Activated gamma-delta T cell treated with Interleukin-2 at 50 U/mL for 16 hours (primary cell): ENCODE results near the gene DENND2D.

ENCODE experiments used
- DNase-seq: peaks from one replicate; pipeline ENCODE4 v3.0.0-alpha.2; 2020

The DENND2D gene, protein sequence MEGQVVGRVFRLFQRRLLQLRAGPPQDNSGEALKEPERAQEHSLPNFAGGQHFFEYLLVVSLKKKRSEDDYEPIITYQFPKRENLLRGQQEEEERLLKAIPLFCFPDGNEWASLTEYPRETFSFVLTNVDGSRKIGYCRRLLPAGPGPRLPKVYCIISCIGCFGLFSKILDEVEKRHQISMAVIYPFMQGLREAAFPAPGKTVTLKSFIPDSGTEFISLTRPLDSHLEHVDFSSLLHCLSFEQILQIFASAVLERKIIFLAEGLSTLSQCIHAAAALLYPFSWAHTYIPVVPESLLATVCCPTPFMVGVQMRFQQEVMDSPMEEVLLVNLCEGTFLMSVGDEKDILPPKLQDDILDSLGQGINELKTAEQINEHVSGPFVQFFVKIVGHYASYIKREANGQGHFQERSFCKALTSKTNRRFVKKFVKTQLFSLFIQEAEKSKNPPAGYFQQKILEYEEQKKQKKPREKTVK

DNA sequence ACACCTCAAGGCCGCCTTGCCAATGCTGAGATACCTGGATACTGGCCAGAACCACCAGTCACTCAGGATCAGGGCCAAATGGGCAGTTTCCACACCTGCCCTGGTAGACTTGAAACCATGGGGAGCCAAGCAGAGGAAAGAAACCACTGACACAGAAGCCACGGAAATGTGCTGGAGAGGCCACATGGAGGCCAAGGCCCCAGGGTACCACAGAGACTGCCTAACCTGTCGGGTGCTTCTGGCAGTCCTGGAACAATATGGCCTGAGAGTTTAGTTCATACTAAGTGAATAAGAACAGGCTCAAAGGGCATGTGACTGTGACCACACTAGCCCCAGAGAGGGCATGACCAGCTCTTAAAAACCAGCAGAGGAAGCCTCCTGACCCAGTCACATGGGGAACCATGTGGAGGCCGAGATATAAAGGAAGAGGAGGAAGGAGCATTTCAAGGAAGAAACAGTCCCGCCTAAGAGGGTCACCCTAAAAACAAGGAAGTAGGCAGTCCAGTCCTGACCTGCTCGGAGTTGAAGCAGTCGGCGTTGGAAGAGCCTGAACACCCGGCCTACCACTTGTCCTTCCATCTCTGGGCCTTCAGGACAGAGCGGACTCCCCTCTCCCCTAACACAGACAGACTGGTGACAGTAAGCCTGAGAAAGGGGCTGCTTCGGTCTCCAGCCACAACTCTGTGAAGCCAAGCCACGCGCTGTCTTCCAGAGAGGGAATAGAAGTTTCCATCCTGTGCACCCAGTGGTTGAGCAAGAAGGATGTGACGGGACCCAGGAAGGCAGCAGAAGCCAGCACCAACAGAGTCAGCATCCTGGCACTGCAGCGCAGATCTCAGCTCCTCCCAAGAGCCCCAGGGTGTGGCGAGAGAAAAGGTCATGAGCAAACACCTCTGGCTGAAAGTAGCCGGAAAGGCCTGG is at the start of gene DENND2D:
Gene DENND2D (minus strand): TSS at position 766 of the 921 bp plus-strand sequence. CDS start 187 bp downstream, at position 579.
- DNase-seq, result peak; percentile 48

- DNase-seq, result no peak
Measured at GRCh38 chr1:111249960-111250359, 49.5 kb upstream of the DENND2D start.

DNA sequence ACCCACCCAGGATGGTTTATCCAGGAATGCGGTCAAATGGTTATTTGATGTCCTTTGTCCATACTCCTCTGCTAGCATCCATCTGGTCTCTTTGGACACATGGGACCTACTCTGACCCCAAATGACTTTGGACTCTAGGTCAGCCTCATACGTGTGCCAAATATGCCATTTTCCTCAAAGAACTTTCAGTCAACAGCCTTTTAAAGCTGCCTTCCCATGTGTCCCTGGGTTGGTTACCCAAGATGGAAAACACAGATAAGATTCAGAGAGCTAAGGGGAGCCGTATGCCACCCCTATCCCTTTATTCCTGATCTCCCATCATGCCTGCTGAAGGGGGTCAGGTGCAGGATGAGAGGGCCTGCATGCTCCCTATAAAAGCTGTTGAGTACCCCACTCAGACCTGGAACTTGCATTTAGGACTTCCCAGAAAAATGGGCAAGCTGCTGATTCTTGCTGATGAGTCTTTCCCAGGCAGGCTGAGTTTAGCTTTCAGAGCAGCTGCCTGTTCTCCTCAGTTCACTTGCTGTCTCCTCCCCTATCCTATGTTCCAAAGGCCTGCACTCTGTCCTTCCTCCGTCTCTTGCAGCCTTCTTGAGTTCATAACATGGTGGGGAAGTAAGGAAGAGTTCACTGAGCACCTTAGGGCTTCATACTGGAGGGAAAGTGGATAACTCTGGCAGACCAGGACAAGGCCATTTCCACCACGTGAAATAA is 46.8 kb upstream of the DENND2D start:
- no peak for DNase-seq

DNA sequence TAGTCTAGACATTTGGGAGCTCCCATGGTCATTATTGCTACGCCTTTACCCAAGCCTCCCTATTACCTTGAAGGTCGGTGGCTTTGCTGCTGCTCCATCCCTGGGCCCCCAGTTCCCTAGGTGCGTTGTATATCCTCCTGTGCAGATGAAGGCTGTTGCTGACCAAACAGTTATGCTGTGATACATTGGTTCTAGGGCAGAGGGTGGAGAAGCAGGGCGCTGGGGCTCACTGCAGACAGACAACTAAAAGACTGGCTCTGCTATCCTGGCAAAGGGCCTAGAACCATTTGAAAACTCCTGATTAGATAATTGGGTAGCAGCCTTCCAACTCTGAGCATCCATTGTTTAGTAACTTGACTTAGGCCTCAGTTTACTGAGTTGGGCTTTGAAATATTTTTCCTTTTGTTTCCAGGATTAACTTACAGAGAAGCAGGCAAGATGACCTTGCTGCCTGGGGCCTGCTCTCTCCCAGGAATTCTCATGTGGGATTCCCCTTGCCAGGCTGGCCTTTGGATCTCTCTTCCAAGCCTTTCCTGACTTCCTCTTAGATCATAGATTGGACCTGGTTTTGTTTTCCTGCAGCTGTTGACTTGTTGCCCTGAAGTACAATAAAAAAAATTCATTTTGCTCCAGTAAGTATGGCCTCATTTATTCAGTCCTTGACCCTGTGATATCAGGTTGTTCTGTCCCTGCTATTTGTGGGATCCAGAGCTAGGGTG is 42.5 kb upstream of the DENND2D start:
- no peak for DNase-seq

- no peak for DNase-seq
Measured at GRCh38 chr1:111241797-111242196, 41.4 kb upstream of the DENND2D start.

DNA sequence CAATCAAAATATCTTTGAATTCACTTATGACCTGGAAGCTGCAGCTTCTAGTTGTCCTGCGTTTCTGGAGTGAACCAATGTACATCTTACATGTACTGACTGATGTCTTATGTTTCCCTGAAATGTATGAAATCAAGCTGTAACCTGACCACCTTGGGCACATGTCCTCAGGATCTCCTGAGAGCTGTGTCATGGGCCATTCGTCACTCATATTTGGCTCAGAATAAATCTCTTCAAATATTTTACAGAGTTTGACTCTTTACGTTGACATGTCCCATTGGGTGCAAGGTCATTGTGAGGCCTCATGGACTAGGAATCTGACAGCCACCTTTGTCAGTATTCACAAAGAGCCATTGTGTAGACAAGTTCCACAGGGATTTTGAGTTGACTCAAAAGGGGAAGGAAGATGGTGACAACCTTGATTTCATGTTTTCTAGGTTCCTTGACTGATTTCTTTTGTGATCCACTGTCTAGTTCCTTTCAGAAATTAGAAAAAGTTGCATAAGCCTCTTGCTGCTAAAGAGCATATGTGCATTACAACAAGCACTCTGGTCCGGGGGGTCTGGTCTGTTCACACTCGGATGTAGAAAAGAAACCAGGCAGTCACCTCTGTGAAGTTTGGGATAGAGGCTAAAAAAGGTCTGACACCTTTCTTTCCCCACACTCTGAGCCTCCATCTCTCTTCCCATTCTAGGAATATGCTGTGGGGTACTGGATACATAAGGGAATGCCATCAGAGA is 37.8 kb upstream of the DENND2D start:
- no peak for DNase-seq

- no peak for DNase-seq
Measured at GRCh38 chr1:111236806-111237205, 36.4 kb upstream of the DENND2D start.

DNA sequence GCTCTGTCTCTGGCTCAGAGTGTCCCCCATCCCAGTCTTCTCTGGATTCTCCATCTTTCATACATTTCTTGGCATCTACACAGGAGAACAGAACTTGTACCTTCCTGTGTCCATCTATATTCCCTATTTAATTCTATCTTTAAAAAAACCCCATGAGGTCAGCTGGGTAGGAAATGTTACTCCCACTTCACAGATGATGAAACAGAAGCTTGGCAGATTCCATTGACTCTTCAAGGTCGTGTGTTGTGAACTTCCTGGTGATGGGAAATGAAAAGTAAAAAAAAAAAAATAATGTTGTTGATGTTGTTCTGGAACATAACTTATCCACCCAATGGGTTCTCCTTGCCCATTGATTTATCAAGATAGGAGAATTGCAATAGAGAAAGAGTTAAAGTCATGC is 35.9 kb upstream of the DENND2D start:
- DNase-seq, result no peak

DNA sequence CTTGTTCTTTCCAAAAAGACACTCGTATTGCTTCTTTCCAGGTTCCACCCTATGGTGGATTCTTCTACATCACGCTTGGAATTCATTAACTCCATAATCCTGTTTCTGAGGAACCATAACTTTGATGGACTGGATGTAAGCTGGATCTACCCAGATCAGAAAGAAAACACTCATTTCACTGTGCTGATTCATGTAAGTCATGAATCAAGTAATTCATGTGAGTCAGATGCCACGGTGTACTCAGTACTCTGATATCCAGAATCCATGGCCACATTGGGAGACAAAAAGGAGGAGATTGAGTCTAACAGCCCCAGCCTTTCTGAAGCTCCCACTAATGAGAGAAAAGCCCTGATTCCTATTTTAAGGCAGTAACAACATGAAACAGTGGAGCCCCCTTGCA is 34.4 kb upstream of the DENND2D start:
- no peak for DNase-seq

DNA sequence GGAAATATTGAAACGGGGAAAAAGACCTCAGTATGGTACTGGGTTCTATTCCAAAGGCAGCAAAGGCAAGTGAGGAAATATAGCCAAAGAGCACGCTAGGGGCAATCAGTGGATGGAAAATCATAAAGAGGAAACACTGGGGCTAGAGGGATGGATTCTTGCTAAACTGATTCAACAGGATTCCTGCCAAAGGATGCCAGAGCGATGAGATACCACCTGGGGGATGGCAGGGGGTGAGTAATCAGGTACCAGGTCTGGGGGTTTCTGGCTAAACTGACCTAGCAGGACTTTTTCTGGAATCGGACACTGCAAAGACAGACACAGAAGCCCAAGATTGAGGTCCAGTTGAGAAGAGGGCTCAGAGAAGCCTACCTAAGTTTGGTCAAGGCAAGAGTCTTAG is 33.8 kb upstream of the DENND2D start:
- DNase-seq, result no peak

GRCh38 chr1:111232134-111232533 is 31.7 kb upstream of the DENND2D start:
- DNase-seq, result no peak

- DNase-seq, result no peak
Measured at GRCh38 chr1:111228748-111229126, 28.3 kb upstream of the DENND2D start.

GRCh38 chr1:111227851-111228747 is 27.7 kb upstream of the DENND2D start:
- no peak for DNase-seq

DNA sequence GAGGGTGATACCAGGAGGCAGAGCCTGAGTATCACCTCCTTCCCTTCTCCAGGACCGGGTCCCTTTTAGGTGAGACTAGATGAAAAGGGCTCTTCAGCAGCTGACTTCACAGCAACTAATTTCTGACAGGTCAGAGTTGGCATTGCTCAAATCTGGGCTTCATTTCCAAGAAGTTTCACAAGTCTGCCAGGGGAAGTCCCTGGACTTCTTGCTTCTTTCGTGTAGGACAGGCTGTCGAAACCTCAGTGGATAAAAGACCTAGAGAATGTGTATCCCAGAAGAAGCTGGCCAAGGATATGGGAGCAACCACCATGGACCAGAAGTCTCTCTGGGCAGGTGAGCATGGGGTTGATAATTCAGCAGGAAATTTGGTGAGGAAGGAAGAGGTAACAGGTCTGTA is 27.0 kb upstream of the DENND2D start, which contains the start of gene CHI3L2:
Gene CHI3L2 (plus strand): TSS at position 280 of the 400 bp plus-strand sequence. CDS start 17 bp downstream, at position 297.
- no peak for DNase-seq

GRCh38 chr1:111225717-111226400 is 25.4 kb upstream of the DENND2D start:
- peak; percentile 35 for DNase-seq

DNA sequence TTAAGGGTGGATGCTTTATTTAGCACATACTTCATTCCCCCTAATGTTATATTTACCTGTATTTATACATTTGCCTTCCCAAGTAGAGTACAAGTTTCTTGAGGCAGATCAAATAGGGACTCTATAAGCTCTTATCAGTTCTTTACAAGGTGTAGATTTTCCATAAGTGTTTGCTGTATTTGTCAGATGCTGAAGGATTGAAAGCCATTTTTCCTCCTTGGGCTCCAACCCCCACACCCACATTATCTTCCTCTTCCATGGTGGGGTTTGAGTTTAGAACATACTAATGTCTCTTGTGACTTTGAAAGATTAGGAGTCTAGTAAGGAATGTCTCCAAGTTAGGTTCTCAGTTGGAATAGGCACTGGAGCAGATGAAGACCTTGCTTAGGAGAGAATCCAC is 24.6 kb upstream of the DENND2D start:
- no peak for DNase-seq

- no peak for DNase-seq
Measured at GRCh38 chr1:111223126-111223685, 22.8 kb upstream of the DENND2D start.

DNA sequence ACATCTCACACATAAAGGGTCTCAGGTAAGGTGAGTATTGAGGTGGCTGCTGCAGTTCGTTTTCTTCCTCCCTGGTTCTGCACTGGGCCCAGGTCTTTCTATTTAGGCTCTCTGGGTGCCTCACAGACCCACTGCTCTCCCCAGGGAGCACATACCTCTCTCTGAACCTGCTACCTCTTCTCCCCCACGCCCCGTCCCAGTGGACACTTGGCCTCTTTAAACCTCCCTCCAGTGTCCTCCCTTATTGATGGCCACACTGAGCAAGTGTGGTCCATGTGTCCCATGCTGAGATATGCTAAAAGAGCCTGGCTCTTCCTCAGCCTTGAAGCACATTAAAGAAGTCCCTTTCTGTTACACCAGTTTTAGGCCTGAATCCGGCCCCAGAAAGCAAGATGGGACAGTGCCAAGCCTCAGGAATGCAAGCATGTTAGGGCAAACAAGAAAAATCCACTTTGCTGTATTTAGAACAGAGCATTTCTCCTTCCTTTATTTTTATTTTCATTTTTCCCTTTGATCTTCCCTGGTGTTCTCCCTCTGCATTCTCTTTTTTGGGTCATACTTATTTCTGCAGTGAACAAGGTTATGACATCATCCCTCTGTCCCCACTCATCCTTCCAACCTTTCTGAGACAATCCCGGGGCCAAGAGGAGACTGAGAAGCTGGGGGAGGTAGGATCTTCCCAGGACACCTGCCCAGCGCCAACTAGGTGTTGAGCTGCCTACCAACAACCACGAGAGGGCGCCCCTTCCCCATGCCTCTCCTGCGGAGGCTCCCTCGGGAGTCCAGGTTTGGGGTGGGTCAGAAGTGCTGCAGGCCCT is 22.1 kb upstream of the DENND2D start:
- peak; percentile 82 for DNase-seq
